Measurements from ENCODE around the gene SLC47A1. TPM values are rescaled to one million over a fixed set of nuclear protein-coding genes. Genes with fewer than 3 reads are reported as not detected.

Gene SLC47A1
- total and polyA plus RNA-seq, 9 donors, result 2.1 to 89.9 (median 10.6) TPM

GRCh38 chr17:19551591-19552148 is 18.0 kb downstream of the SLC47A1 start:
- intact Hi-C loops (cut with DNase I), result no loop called here
- no peaks in the 10 kb centered on the region for H3K27me3 ChIP-seq
- 67 to 89% (median 78%) methylated on average over 9 of the region's 9 CpGs for WGBS, 3 donors
- no peak overlapping the region for H3K4me3 ChIP-seq
- no peaks in the 10 kb centered on the region for H3K36me3 ChIP-seq
- H3K9me3 ChIP-seq, result no peaks in the 10 kb centered on the region
- H3K4me1 ChIP-seq (ENCODE audit: insufficient read depth), result peaks cover 12% of the 10 kb centered on the region
- H3K27ac ChIP-seq, result no peak overlapping the region
- TF ChIP-seq, protein P1, sequence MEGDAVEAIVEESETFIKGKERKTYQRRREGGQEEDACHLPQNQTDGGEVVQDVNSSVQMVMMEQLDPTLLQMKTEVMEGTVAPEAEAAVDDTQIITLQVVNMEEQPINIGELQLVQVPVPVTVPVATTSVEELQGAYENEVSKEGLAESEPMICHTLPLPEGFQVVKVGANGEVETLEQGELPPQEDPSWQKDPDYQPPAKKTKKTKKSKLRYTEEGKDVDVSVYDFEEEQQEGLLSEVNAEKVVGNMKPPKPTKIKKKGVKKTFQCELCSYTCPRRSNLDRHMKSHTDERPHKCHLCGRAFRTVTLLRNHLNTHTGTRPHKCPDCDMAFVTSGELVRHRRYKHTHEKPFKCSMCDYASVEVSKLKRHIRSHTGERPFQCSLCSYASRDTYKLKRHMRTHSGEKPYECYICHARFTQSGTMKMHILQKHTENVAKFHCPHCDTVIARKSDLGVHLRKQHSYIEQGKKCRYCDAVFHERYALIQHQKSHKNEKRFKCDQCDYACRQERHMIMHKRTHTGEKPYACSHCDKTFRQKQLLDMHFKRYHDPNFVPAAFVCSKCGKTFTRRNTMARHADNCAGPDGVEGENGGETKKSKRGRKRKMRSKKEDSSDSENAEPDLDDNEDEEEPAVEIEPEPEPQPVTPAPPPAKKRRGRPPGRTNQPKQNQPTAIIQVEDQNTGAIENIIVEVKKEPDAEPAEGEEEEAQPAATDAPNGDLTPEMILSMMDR (IDR thresholded peaks at IDR 0.05), result no peak
- TF ChIP-seq EP300 (IDR thresholded peaks at IDR 0.05) (no peak), POLR2A (IDR thresholded peaks at IDR 0.05) (no peak)
- DNase-seq, result no peak

GRCh38 chr17:19553036-19553435 is 19.4 kb downstream of the SLC47A1 start:
- intact Hi-C loops (cut with DNase I), result no loop called here
- 92 to 97% (median 95%) methylated on average over 8 of the region's 8 CpGs for WGBS, 3 donors

GRCh38 chr17:19554393-19554792 is 20.7 kb downstream of the SLC47A1 start:
- Histone ChIP-seq H3K36me3 (no peaks in the 10 kb centered on the region), H3K27me3 (no peaks in the 10 kb centered on the region), H3K4me1 (ENCODE audit: insufficient read depth) (peaks cover 12% of the 10 kb centered on the region), H3K9me3 (no peaks in the 10 kb centered on the region), H3K27ac (peak overlapping the region; percentile 66 to 86), H3K4me3 (no peak overlapping the region)
- TF ChIP-seq, protein P1 (IDR thresholded peaks at IDR 0.05), result peak in 1 of 3 donors; percentile 39
- TF ChIP-seq EP300 (IDR thresholded peaks at IDR 0.05), result peak; percentile 67
- no peak for TF ChIP-seq POLR2A (IDR thresholded peaks at IDR 0.05)
- peak in 4 of 5 donors; percentile 57 to 78 (median 60) for DNase-seq
- 3 to 6% (median 6%) methylated on average over 9 of the region's 9 CpGs for WGBS, 3 donors
- intact Hi-C loops (cut with DNase I), result no loop called here

More at GRCh38 chr17:19553036-19553435, 19.4 kb downstream of the SLC47A1 start:
- Histone ChIP-seq H3K27ac (no peak overlapping the region), H3K36me3 (no peaks in the 10 kb centered on the region), H3K27me3 (no peaks in the 10 kb centered on the region), H3K4me1 (ENCODE audit: insufficient read depth) (peaks cover 12% of the 10 kb centered on the region), H3K9me3 (no peaks in the 10 kb centered on the region), H3K4me3 (no peak overlapping the region)
- no peak for DNase-seq
- TF ChIP-seq, protein P1 (IDR thresholded peaks at IDR 0.05), result no peak
- TF ChIP-seq POLR2A (IDR thresholded peaks at IDR 0.05) (no peak), EP300 (IDR thresholded peaks at IDR 0.05) (no peak)

GRCh38 chr17:19555746-19556145 is 22.1 kb downstream of the SLC47A1 start:
- Histone ChIP-seq H3K27me3 (no peaks in the 10 kb centered on the region), H3K4me3 (no peak overlapping the region), H3K9me3 (no peaks in the 10 kb centered on the region), H3K36me3 (no peaks in the 10 kb centered on the region), H3K4me1 (ENCODE audit: insufficient read depth) (peaks cover 12% of the 10 kb centered on the region), H3K27ac (peak overlapping the region in 1 of 2 donors; percentile 86)
- TF ChIP-seq POLR2A (IDR thresholded peaks at IDR 0.05) (no peak), EP300 (IDR thresholded peaks at IDR 0.05) (no peak)
- TF ChIP-seq, protein P1 (IDR thresholded peaks at IDR 0.05), result no peak
- DNase-seq, result no peak
- intact Hi-C loops (cut with DNase I), result no loop called here
- WGBS, 3 donors, result 95 to 97% (median 95%) methylated on average over 11 of the region's 11 CpGs
